ENCODE results near the gene TUBA1C.

- TF ChIP-seq CTCF (conservative IDR thresholded peaks at IDR 0.05), result no peak
- no peak for TF ChIP-seq ZFX (IDR thresholded peaks at IDR 0.05)
Measured at GRCh38 chr12:49243631-49244030, 21.3 kb upstream of the TUBA1C start.

All from C4-2B (cell line).